Ecto neural progenitor cell (in vitro differentiated cells): ENCODE data around the gene C5AR2.
"Not testable (repeated sequence)": the region's sequence is repeated elsewhere in the genome, so short reads cannot be mapped to it uniquely, and the experiment has no call there.

Experiments
- DNase-seq: peaks from one replicate; pipeline ENCODE4 v3.0.0-alpha.2; 2018; ENCODE audit warnings: low spot score

Gene C5AR2

DNA sequence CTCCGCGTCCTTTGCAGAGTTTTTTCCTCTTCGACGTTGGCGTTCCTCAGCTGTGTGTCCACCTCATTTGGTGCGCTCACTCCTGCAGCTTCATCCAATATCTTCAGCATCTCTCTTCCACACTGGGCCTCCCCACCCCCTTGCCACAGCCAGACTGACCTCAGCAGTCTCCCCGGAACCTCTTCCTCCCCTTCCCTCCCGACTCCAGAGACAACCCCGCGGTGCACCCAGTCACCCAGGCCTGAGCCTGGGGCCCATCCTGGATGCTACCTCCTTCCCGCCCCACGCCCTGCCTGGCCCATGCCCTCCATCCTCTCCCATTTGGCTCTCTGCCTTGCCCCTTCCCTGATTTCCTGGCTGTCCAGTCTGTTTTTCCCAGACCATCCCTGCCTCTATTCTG lies 8.1 kb upstream of the C5AR2 start:
- DNase-seq: no peak

DNA sequence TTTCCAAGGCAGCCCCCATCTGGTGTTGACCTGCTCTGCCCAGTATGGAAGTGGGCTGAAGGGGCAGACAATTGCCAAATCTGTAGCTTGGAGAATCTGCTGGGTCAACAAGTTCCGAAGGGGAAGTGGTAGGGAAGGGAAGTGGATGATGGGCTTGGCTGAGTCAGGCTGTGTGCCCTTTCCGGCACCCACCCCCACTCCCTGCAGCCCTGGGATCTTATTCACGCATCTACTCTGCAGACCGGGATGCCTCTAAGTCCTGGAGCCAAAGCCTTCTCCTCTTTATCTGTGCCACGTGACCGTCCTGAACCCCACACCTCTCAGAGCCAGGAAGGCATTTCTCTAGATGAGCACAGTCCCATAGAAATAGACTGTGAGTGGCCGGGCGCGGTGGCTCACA lies 7.5 kb upstream of the C5AR2 start:
- DNase-seq: no peak

- no peak for DNase-seq
These were observed 1.5 kb upstream of the C5AR2 start for GRCh38 chr19:47330466-47330869.

DNA sequence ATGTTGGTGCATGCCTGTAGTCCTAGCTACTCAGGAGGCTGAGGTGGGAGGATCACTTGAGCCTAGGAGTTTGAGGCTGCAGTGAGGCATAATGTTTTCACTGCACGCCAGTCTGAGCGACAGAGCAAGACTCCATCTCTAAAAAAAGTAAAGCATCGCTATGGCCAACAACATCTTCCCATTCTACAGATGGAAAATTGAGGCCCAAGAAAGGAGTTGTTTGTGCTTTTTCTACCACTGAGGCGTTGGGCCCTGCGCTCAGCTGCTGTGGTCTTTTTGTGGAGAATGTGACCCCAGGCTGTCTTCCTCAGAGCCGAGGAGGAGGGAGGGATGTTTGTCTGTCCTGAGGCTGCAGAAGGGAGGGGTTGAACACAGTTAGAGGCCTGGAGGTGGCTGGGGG lies 485 bp upstream of the C5AR2 start:
- DNase-seq: no peak

DNA sequence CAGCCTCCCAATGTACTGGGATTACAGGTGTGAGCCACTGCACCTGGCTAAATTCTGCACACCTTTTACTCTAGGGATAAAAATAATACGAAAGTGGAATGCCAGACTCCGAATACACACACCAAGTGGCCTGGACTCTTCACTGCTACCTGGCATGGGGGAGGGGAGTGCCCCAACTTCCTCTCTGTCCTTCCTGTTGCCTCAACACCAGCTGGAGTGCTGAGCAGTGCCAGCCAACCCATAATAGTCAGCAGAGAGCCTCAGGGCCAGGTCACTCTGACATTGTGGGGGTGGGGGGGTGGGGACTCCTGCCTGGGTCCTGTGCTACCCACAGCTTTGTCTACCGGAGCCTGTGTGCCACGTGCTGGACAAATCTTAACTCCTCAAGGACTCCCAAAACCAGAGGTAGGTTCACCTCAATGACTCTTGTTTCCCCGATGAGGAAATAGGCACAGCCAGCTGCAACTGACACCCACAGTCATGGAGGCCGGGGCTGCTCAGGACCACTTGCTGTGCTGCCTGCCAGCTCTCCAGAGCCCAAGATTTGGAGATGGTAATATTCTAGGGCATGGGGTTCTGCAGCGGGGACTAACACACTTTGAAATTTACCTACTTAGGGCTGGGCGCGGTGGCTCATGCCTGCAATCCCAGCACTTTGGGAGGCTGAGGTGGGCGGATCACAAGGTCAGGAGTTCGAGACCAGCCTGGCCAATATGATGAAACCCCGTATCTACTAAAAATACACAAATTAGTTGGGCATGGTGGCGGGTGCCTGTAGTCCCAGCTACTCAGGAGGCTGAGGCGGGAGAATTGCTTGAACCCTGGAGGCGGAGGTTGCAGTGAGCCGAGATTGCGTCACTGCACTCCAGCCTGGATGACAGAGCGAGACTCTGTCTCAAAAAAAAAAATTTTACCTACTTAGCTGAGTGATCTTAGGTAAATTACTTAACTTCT lies 5.1 kb downstream of the C5AR2 start:
- not testable (repeated sequence) for DNase-seq

GRCh38 chr19:47339196-47339880 lies 7.4 kb downstream of the C5AR2 start:
- no peak for DNase-seq

- DNase-seq: no peak
These were observed 8.7 kb downstream of the C5AR2 start for GRCh38 chr19:47340477-47341208.

- no peak for DNase-seq
These were observed 9.8 kb downstream of the C5AR2 start for GRCh38 chr19:47341734-47342133.

GRCh38 chr19:47343194-47343802 lies 11.3 kb downstream of the C5AR2 start:
- no peak for DNase-seq

DNA sequence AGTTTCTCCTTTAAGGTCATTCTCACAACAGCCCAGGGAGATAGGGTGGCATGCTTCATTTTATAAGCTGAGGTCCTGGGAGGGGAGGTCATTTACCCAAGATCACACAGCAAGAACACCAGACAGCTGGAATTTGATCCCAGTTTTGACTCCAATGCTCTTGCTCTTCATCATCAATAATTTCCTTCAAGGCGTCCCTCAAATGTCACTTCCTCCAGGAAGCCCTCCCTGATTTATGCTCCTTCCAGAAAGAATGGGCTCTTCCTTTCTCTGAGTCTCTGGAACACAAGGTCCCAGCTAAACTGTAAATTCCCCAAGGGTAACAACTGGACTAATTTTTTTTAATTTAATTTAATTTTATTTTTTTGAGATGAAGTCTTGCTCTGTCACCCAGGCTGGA lies 12.4 kb downstream of the C5AR2 start:
- no peak for DNase-seq

- DNase-seq: not testable (repeated sequence)
These were observed 14.0 kb downstream of the C5AR2 start for GRCh38 chr19:47346024-47346423.

DNA sequence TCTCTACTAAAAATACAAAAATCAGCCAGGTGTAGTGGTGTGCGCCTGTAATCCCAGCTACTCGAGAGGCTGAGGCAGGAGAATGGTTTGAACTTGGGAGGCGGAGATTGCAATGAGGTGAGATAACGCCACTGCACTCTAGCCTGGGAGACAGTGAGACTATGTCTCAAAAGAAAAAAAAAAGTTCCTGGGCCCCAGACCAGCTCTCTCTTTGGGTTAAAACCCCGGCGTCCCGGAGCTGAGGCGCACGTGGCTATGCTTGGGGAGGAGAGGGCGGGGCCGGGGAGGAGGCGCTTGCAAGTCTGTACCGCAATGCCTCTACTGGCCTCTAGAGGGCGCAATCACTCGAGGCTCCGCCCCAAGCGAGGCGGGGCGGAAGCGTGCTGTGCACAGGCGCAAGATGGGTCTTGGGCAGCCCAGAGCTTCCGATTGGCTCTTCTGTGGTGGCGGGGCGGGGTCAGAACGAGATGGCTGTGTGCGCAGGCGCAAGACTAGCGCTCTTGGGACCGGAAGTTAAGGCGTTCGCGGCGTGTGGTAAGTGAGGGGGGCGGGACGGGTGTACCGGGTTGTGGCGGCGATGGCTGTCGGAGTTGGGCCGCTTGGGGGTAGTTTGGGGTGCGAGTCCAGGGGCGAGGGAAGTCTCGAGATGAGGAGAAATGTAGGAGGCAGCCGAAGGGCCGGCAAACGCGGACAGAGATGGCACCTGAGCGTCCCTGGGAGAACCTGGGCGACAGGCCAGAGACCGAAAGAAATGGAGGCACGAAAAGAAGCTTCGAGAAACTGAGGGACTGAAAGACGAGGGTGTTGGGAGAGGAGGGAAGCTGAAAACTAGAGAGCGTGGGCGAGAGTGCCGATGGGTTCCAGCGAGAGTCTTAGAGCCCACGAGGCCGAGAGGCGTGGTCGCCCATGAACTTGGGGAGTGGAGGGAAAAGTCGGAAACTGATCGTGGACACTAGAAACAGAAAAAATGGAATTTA lies 17.1 kb downstream of the C5AR2 start, which contains the start of gene DHX34:
TSS of gene DHX34 (plus strand) at position 497 of the 977 bp plus-strand sequence. CDS start 3,716 bp downstream, outside the sequence.
- DNase-seq: peak; percentile 99

GRCh38 chr19:47350630-47351029 lies 18.7 kb downstream of the C5AR2 start:
- no peak for DNase-seq

GRCh38 chr19:47351548-47351947 lies 19.6 kb downstream of the C5AR2 start:
- DNase-seq: no peak

GRCh38 chr19:47352095-47352494 lies 20.1 kb downstream of the C5AR2 start:
- DNase-seq: no peak

GRCh38 chr19:47353307-47353712 lies 21.3 kb downstream of the C5AR2 start:
- DNase-seq: no peak

DNA sequence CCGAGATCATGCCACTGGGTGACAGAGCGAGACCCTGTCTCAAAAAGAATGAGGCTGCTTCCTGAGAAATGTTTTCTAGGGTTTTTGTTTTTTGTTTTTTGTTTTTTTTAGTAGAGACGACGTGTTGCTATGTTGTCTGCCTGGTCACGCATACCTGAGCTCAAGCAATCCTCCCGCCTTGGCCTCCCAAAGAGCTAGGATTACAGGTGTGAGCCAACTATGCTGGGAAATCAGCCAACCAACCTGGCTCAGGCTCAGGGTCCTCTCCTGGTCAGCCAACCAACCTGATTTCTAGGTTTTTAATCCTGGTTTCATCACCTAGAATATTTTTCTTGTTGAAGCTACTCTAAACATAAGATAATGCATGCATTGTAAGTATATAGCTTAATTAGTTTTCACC lies 24.9 kb downstream of the C5AR2 start:
- DNase-seq: no peak

- DNase-seq: no peak
These were observed 26.1 kb downstream of the C5AR2 start for GRCh38 chr19:47357788-47358680.

GRCh38 chr19:47358936-47359335 lies 27.0 kb downstream of the C5AR2 start:
- no peak for DNase-seq

- DNase-seq: no peak
These were observed 30.3 kb downstream of the C5AR2 start for GRCh38 chr19:47362321-47362720.
